CD14-positive monocyte (primary cell): Measurements from ENCODE around the gene DESI2. TPM values are rescaled to one million over a fixed set of nuclear protein-coding genes. Genes with fewer than 3 reads are reported as not detected.

Experiments used
- DNase-seq, 3 donors: peaks; one replicate each; pipeline ENCODE4 v3.0.0-alpha.2; 2011 to 2022
- H2AFZ ChIP-seq: 2 replicates; pipeline ENCODE4 v1.6.0; 2012; ENCODE audit warnings: mild to moderate bottlenecking, low read depth, low read length, inconsistent platforms; ENCODE audit not compliant: insufficient read depth, poor library complexity, severe bottlenecking
- H3K27ac ChIP-seq, 2 donors: 1 replicate in 1 of 2; 2 replicates in 1 of 2; pipeline ENCODE4 v1.5.1; 2012 to 2013; ENCODE audit warnings: low read length in 2 of 2, control low read depth in 1 of 2, inconsistent platforms in 1 of 2, low read depth in 1 of 2, mild to moderate bottlenecking in 1 of 2
- H3K27me3 ChIP-seq, 2 donors: one replicate each; pipeline versions ENCODE4 v1.6.0 to v1.6.1; 2011 to 2013; ENCODE audit warnings: low read length in 2 of 2; ENCODE audit not compliant: control insufficient read depth in 2 of 2, insufficient read depth in 2 of 2
- H3K36me3 ChIP-seq, 2 donors: replicated peaks in 1 of 2; 1 replicate in 1 of 2; 2 replicates in 1 of 2; pipeline versions ENCODE4 v1.5.1 to v1.6.1; 2012 to 2013; ENCODE audit warnings: low read length in 2 of 2, control low read depth in 1 of 2, inconsistent platforms in 1 of 2, mild to moderate bottlenecking in 1 of 2; ENCODE audit not compliant: insufficient read depth in 2 of 2, control insufficient read depth in 1 of 2
- H3K4me1 ChIP-seq, 2 donors: 1 replicate in 1 of 2; 2 replicates in 1 of 2; pipeline versions ENCODE4 v1.5.1 to v1.6.1; 2012 to 2013; ENCODE audit warnings: low read length in 2 of 2, control low read depth in 1 of 2, inconsistent platforms in 1 of 2, mild to moderate bottlenecking in 1 of 2, moderate library complexity in 1 of 2; ENCODE audit not compliant: insufficient read depth in 2 of 2, control insufficient read depth in 1 of 2
- H3K4me2 ChIP-seq: replicated peaks from 2 replicates; pipeline ENCODE3; 2012; ENCODE audit warnings: low read length, moderate library complexity, mild to moderate bottlenecking; ENCODE audit not compliant: poor library complexity, severe bottlenecking; ENCODE audit errors: extremely low read depth
- H3K4me3 ChIP-seq, 3 experiments: fragments of 200-600 bp in 1 of 3; sonication (generic) in 1 of 3; replicated peaks in 1 of 3; 1 replicate in 2 of 3; 2 replicates in 1 of 3; pipeline ENCODE4 v1.5.1; 2011 to 2013; ENCODE audit warnings: low read length in 3 of 3, mild to moderate bottlenecking in 3 of 3, control low read depth in 2 of 3, low read depth in 2 of 3, inconsistent platforms in 1 of 3, moderate library complexity in 1 of 3
- H3K79me2 ChIP-seq: 2 replicates; pipeline ENCODE4 v1.6.0; 2012; ENCODE audit warnings: mild to moderate bottlenecking, control low read depth, inconsistent platforms, low read length, moderate library complexity; ENCODE audit not compliant: insufficient read depth
- H3K9ac ChIP-seq: 2 replicates; pipeline ENCODE4 v1.6.0; 2017; ENCODE audit warnings: low read length, mild to moderate bottlenecking; ENCODE audit not compliant: insufficient read depth, poor library complexity, severe bottlenecking
- H3K9me3 ChIP-seq, 2 donors: replicated peaks in 1 of 2; 1 replicate in 1 of 2; 2 replicates in 1 of 2; pipeline versions ENCODE4 v1.5.1 to v1.6.1; 2012 to 2013; ENCODE audit warnings: low read length in 2 of 2, control low read depth in 1 of 2; ENCODE audit not compliant: control insufficient read depth in 1 of 2, insufficient read depth in 1 of 2
- H4K20me1 ChIP-seq: 2 replicates; pipeline ENCODE4 v1.6.0; 2012; ENCODE audit warnings: mild to moderate bottlenecking, low read length, control low read depth, moderate library complexity; ENCODE audit not compliant: insufficient read depth
- H3K27ac Mint-ChIP-seq, 7 donors: one replicate each; pipeline ENCODE4 v1.8.0; 2020; ENCODE audit warnings: mild to moderate bottlenecking in 7 of 7, mixed read lengths in 7 of 7, moderate library complexity in 6 of 7, inconsistent platforms in 2 of 7
- H3K27me3 Mint-ChIP-seq, 3 donors: one replicate each; pipeline ENCODE4 v1.8.0; 2021 to 2022; ENCODE audit warnings: low read depth in 3 of 3, mild to moderate bottlenecking in 3 of 3, mixed read lengths in 3 of 3, moderate library complexity in 3 of 3, inconsistent platforms in 1 of 3
- H3K36me3 Mint-ChIP-seq, 2 donors: one replicate each; pipeline ENCODE4 v1.8.0; 2020; ENCODE audit warnings: mixed read lengths in 2 of 2, inconsistent platforms in 1 of 2, mild to moderate bottlenecking in 1 of 2
- H3K4me1 Mint-ChIP-seq: one replicate; pipeline ENCODE4 v1.8.0; 2020; ENCODE audit warnings: mild to moderate bottlenecking, mixed read lengths
- H3K4me3 Mint-ChIP-seq, 2 donors: one replicate each; pipeline ENCODE4 v1.8.0; 2020; ENCODE audit warnings: mild to moderate bottlenecking in 2 of 2, mixed read lengths in 2 of 2, moderate library complexity in 1 of 2
- H3K9me3 Mint-ChIP-seq, 7 donors: one replicate each; pipeline ENCODE4 v1.8.0; 2020 to 2022; ENCODE audit warnings: mixed read lengths in 7 of 7, mild to moderate bottlenecking in 6 of 7, moderate library complexity in 6 of 7, inconsistent platforms in 2 of 7
- WGBS: methylation state at CpG from one replicate; pipeline ENCODE4 v1.1.5; 2013; ENCODE audit warnings: missing lambda C conversion rate; ENCODE audit not compliant: insufficient coverage; 5-methylcytosine and 5-hydroxymethylcytosine counted together
- intact Hi-C, 2 donors: fragments of 100-400 bp; cut with micrococcal nuclease; formaldehyde crosslinking; loops; one replicate each; pipeline versions ENCODE4 v1.15.0 to v1.15.1; 2023
- polyA plus RNA-seq, 3 donors: library from polyadenylated mRNA; depleted of rRNA in 1 of 3; unstranded in 2 of 3; stranded (reverse) in 1 of 3; fragments of 300-500 nt in 2 of 3; fragments of >200 nt in 1 of 3; fragmentation: Illumina TruSeq in 2 of 3; gene quantifications; 1 replicate in 2 of 3; 2 replicates in 1 of 3; pipeline ENCODE4 v1.2.3, GENCODE V29; 2012 to 2021
- TF ChIP-seq, protein P1 (sequence below): fragments of 200-600 bp; IDR thresholded peaks from one replicate; pipeline ENCODE4 v1.8.0; 2022; ENCODE audit warnings: antibody characterized with exemption, mild to moderate bottlenecking

Gene DESI2
- polyA plus RNA-seq, 3 donors = 10.5 to 12.0 (median 11.2) TPM

- intact Hi-C loops = no loop called here
- Histone ChIP-seq H3K9ac (no peak overlapping the region), H3K27ac (no peak overlapping the region), H3K27me3 (no peaks in the 10 kb centered on the region), H3K4me3 (no peak overlapping the region), H3K79me2 (peaks cover 90% of the 10 kb centered on the region), H2AFZ (no peak overlapping the region), H4K20me1 (peaks cover 52% of the 10 kb centered on the region), H3K4me1 (peaks cover 0 to 9% of the 10 kb centered on the region in 2 donors), H3K36me3 (peaks cover 7 to 28% of the 10 kb centered on the region in 2 donors), H3K9me3 (peaks cover 0 to 3% of the 10 kb centered on the region in 2 donors), H3K4me2 (no peak overlapping the region)
- TF ChIP-seq, protein P1, sequence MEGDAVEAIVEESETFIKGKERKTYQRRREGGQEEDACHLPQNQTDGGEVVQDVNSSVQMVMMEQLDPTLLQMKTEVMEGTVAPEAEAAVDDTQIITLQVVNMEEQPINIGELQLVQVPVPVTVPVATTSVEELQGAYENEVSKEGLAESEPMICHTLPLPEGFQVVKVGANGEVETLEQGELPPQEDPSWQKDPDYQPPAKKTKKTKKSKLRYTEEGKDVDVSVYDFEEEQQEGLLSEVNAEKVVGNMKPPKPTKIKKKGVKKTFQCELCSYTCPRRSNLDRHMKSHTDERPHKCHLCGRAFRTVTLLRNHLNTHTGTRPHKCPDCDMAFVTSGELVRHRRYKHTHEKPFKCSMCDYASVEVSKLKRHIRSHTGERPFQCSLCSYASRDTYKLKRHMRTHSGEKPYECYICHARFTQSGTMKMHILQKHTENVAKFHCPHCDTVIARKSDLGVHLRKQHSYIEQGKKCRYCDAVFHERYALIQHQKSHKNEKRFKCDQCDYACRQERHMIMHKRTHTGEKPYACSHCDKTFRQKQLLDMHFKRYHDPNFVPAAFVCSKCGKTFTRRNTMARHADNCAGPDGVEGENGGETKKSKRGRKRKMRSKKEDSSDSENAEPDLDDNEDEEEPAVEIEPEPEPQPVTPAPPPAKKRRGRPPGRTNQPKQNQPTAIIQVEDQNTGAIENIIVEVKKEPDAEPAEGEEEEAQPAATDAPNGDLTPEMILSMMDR = no peak
- no peak overlapping the region for H3K4me3 Mint-ChIP-seq
- H3K4me1 Mint-ChIP-seq = no peaks in the 10 kb centered on the region
- H3K36me3 Mint-ChIP-seq = peaks cover 14 to 28% of the 10 kb centered on the region in 2 donors
- H3K27ac Mint-ChIP-seq = no peak overlapping the region
- DNase-seq = no peak
- peaks cover 0 to 2% (median 0%) of the 10 kb centered on the region in 3 donors for H3K27me3 Mint-ChIP-seq
- WGBS = no CpG with 5 or more reads among the region's 2 CpGs
- H3K9me3 Mint-ChIP-seq = peaks cover 0 to 8% (median 5%) of the 10 kb centered on the region in 7 donors
These were observed 14.9 kb downstream of the DESI2 start for GRCh38 chr1:244667797-244668196.

DNA sequence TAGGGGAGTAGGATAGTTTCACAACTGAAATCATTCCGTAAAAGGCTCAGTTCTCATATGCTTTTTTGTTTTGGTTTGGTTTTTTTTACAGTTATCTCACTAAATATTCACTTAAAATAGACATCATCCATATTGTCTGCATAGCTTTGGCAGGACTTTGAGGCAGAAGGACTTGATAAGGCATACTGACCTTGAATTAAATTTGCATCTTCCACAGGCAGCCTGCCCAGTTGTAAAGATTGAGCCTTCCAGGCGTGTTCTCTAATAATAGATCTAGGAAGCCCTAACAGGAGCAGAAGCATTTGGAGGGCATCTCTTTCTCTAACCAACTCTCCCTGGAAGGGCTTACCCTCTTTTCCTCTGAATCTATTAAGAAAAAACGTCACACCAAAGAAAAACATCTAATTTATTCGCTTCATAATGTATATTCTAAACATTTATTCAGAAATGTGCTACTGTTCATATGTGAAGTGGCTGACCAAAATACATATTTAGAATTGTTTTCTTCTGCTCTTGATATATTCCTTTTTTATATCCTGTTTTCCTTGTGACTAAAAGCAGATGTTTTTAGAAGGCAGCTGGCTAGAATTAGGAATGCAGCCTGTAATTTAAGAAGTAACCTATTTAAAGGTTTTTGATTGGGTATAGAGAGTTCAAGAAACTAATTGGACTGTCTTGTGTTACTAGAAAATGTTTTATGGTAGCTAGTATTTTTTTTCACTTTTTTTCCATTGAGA, 20.2 kb downstream of the DESI2 start:
- H3K27me3 Mint-ChIP-seq = no peaks in the 10 kb centered on the region
- no peak overlapping the region for H3K27ac Mint-ChIP-seq

More for the DNA sequence above, 20.2 kb downstream of the DESI2 start:
- Histone ChIP-seq H3K4me1 (no peaks in the 10 kb centered on the region), H3K79me2 (peaks cover 86% of the 10 kb centered on the region), H3K27ac (no peak overlapping the region), H3K4me3 (no peak overlapping the region), H3K4me2 (no peak overlapping the region), H3K9ac (no peak overlapping the region), H3K36me3 (peaks cover 7 to 28% of the 10 kb centered on the region in 2 donors), H2AFZ (no peak overlapping the region), H4K20me1 (peaks cover 23% of the 10 kb centered on the region), H3K27me3 (no peaks in the 10 kb centered on the region), H3K9me3 (peaks cover 0 to 3% of the 10 kb centered on the region in 2 donors)
- Mint-ChIP-seq H3K9me3 (peaks cover 0 to 8% (median 5%) of the 10 kb centered on the region in 7 donors), H3K36me3 (peaks cover 23 to 37% of the 10 kb centered on the region in 2 donors), H3K4me3 (no peak overlapping the region), H3K4me1 (peaks cover 9% of the 10 kb centered on the region)
- whole genome bisulfite sequencing = no CpG with 5 or more reads among the region's 4 CpGs
- intact Hi-C loops = no loop called here
- TF ChIP-seq, protein P1 = no peak
- no peak for DNase-seq
